GM12874 (cell line): Measurements from ENCODE around the gene C21orf91.

ENCODE experiments used
- CTCF ChIP-seq: IDR thresholded peaks from 2 replicates; pipeline ENCODE4 v1.5.1; 2011; ENCODE audit warnings: low read depth, mild to moderate bottlenecking, control low read depth, low read length, moderate library complexity; ENCODE audit not compliant: insufficient read depth

Gene C21orf91

GRCh38 chr21:17841103-17841502 lies 21.9 kb upstream of the C21orf91 start:
- no peak for TF ChIP-seq CTCF

GRCh38 chr21:17834639-17835354 lies 15.6 kb upstream of the C21orf91 start:
- TF ChIP-seq CTCF, result no peak

- no peak for TF ChIP-seq CTCF
These were observed 10.3 kb upstream of the C21orf91 start for GRCh38 chr21:17829472-17829871.

- TF ChIP-seq CTCF, result no peak
These were observed 9.1 kb upstream of the C21orf91 start for GRCh38 chr21:17828223-17828622.

GRCh38 chr21:17823846-17824245 lies 4.7 kb upstream of the C21orf91 start:
- no peak for TF ChIP-seq CTCF

- TF ChIP-seq CTCF, result no peak
These were observed 2.0 kb upstream of the C21orf91 start for GRCh38 chr21:17821121-17821520.

GRCh38 chr21:17819877-17820229 lies 697 bp upstream of the C21orf91 start:
- TF ChIP-seq CTCF, result no peak
